Measurements from ENCODE around the gene SERBP1. TPM values are rescaled to one million over a fixed set of nuclear protein-coding genes. Genes with fewer than 3 reads are reported as not detected.

SERBP1 gene
- total and polyA plus RNA-seq, 2 of the 8 experiments (the other 6 are each of a cell fraction or from before 2014, with no cell fraction given): 229 to 536 TPM

DNA sequence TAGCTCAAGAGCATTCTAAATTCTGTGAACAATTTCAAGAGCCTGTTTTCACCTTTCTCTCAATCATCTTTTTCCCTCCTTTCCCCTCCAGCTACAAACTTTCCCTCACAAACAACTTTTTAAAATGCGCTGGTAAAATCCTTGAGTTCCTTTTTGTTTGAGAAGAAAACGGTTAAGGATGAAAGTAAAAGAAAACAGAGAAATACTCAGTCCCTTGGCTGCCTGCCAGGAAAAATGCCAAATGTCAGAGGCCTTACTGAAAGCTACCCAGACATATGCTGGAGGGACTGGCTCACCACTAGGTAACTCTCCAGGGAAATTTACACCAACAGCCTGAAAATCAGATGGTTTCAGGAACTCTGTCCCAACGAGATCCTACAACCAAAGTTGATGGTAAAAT lies 11.0 kb upstream of the SERBP1 start:
- H2BK120ac ChIP-seq (replicated peaks; ENCODE audit: low read depth, low read length): no peak overlapping the region
- no peaks in the 10 kb centered on the region for H3K9me3 ChIP-seq (ENCODE audit: insufficient read depth in 2 of 2, low read depth in 1 of 2, low read length in 1 of 2)
- H3K4me2 ChIP-seq (ENCODE audit: insufficient read depth in 1 of 2, low read depth in 2 of 2, low read length in 2 of 2): no peak overlapping the region
- no peak overlapping the region for H2BK5ac ChIP-seq (ENCODE audit: low read depth, low read length)
- no peak overlapping the region for H3K14ac ChIP-seq (ENCODE audit: insufficient read length)
- H4K8ac ChIP-seq (ENCODE audit: extremely low read depth, insufficient read depth, low read length): no peak overlapping the region
- H2BK20ac ChIP-seq (ENCODE audit: low read length): no peak overlapping the region
- no peaks in the 10 kb centered on the region for H3K79me1 ChIP-seq (ENCODE audit: low read depth, low read length)
- no peaks in the 10 kb centered on the region for H4K20me1 ChIP-seq (replicated peaks in 1 of 2; ENCODE audit: control insufficient read depth in 1 of 2, insufficient read depth in 2 of 2, low read length in 2 of 2)
- no peak overlapping the region for H2BK12ac ChIP-seq (ENCODE audit: low read depth, low read length)
- no peak overlapping the region for H2BK15ac ChIP-seq (ENCODE audit: low read length)
- DNase-seq (ENCODE audit: low read depth in 1 of 2, low spot score in 2 of 2) (no peak), FAIRE-seq (no peak)
- H3K36me3 ChIP-seq (ENCODE audit: control insufficient read depth in 2 of 4, insufficient read depth in 4 of 4, low read length in 3 of 4): no peaks in the 10 kb centered on the region
- ChIA-PET CTCF (ENCODE audit: partially characterized antibody) (interaction anchor here (0.9 to 2.5 kb wide), 7 partner anchors 8 to 94 kb away, joined by 3 to 9 read pairs (median 4); no protein-coding TSS in a partner anchor), POLR2A (ENCODE audit: partially characterized antibody) (interaction anchor here (0.6 to 6.6 kb wide), 4 partner anchors 9 to 48 kb away, joined by 3 to 37 read pairs (median 4); partner anchors contain the start of gene SERBP1)
- WGBS, 2 experiments (ENCODE audit: extremely low coverage in 1 of 2, insufficient coverage in 1 of 2, insufficient read length in 1 of 2, insufficient replicate concordance in 2 of 2, low coverage in 1 of 2, low lambda C conversion rate in 2 of 2, missing lambda C conversion rate in 1 of 2): 92% methylated on average over 3 of the region's 3 CpGs; no CpG with 5 or more reads in 1 of the 2 experiments
- no peak overlapping the region for H3K27ac ChIP-seq (ENCODE audit: low read depth, low read length)
- no peaks in the 10 kb centered on the region for H3K23me2 ChIP-seq (ENCODE audit: low read depth, low read length)
- no peak overlapping the region for H3K4me3 ChIP-seq (ENCODE audit: extremely low read depth in 1 of 4, insufficient read depth in 2 of 4, low read depth in 3 of 4, low read length in 4 of 4)
- no peak overlapping the region for H3K9ac ChIP-seq (replicated peaks in 1 of 4; ENCODE audit: extremely low read depth in 1 of 4, low read depth in 3 of 4, low read length in 3 of 4)
- H3K4ac ChIP-seq (replicated peaks; ENCODE audit: insufficient read length, low read depth, low read length): no peak overlapping the region
- H3K79me2 ChIP-seq (ENCODE audit: control insufficient read depth in 1 of 2, insufficient read depth in 2 of 2, low read length in 2 of 2): no peaks in the 10 kb centered on the region
- no peak overlapping the region for H4K5ac ChIP-seq (ENCODE audit: insufficient read length, low read depth, low read length)
- no peak overlapping the region for H4K91ac ChIP-seq (replicated peaks; ENCODE audit: insufficient read length, low read length)
- H3K18ac ChIP-seq (ENCODE audit: extremely low read depth, low read length): no peak overlapping the region
- H3K23ac ChIP-seq (ENCODE audit: insufficient read length): no peak overlapping the region
- H3K27me3 ChIP-seq (replicated peaks in 1 of 4; ENCODE audit: control insufficient read depth in 3 of 4, extremely low read depth in 1 of 4, insufficient read depth in 3 of 4, low read length in 3 of 4): no peaks in the 10 kb centered on the region
- H3K4me1 ChIP-seq (replicated peaks in 1 of 4; ENCODE audit: control insufficient read depth in 3 of 4, insufficient read depth in 4 of 4, low read length in 3 of 4): no peaks in the 10 kb centered on the region
- H2AFZ ChIP-seq (ENCODE audit: low read length): peak overlapping the region; percentile 70
- no peak for TF ChIP-seq SIN3A (conservative IDR thresholded peaks at IDR 0.05 in 1 of 2, IDR thresholded peaks at IDR 0.05 in 1 of 2; ENCODE audit: low read depth in 1 of 2, low read length in 2 of 2)
- TF ChIP-seq PHF8 (conservative IDR thresholded peaks at IDR 0.05; ENCODE audit: low read depth, low read length): no peak
- TF ChIP-seq SUZ12 (IDR thresholded peaks at IDR 0.05; ENCODE audit: low read length): no peak
- no peak for TF ChIP-seq CREB1 (IDR thresholded peaks at IDR 0.05)
- no peak for TF ChIP-seq SP1 (IDR thresholded peaks at IDR 0.05; ENCODE audit: low read depth, low read length)
- no peak for TF ChIP-seq GABPA (IDR thresholded peaks at IDR 0.05; ENCODE audit: borderline replicate concordance, insufficient read depth, low read length)
- TF ChIP-seq BACH1 (IDR thresholded peaks at IDR 0.05; ENCODE audit: low read length): no peak
- TF ChIP-seq POU5F1 (IDR thresholded peaks at IDR 0.05; ENCODE audit: low read depth, low read length): no peak
- TF ChIP-seq, protein P1, sequence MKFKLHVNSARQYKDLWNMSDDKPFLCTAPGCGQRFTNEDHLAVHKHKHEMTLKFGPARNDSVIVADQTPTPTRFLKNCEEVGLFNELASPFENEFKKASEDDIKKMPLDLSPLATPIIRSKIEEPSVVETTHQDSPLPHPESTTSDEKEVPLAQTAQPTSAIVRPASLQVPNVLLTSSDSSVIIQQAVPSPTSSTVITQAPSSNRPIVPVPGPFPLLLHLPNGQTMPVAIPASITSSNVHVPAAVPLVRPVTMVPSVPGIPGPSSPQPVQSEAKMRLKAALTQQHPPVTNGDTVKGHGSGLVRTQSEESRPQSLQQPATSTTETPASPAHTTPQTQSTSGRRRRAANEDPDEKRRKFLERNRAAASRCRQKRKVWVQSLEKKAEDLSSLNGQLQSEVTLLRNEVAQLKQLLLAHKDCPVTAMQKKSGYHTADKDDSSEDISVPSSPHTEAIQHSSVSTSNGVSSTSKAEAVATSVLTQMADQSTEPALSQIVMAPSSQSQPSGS (IDR thresholded peaks at IDR 0.05; ENCODE audit: low read length): no peak
- TF ChIP-seq YY1 (IDR thresholded peaks at IDR 0.05; ENCODE audit: low read depth, low read length): no peak
- TF ChIP-seq POLR2AphosphoS5 (IDR thresholded peaks at IDR 0.05; ENCODE audit: low read depth, low read length): no peak
- H3K56ac ChIP-seq (replicated peaks; ENCODE audit: insufficient read length, low read depth, low read length): no peak overlapping the region
- H2AK5ac ChIP-seq (ENCODE audit: low read depth, low read length): no peak overlapping the region
